ENCODE results near the gene ARL6IP1. TPM values are rescaled to one million over a fixed set of nuclear protein-coding genes. Genes with fewer than 3 reads are reported as not detected.

ARL6IP1 gene
- total and polyA plus RNA-seq, 2 of the 13 experiments (the other 11 are each of a cell fraction or from before 2014, with no cell fraction given), result 263 to 373 TPM

DNA sequence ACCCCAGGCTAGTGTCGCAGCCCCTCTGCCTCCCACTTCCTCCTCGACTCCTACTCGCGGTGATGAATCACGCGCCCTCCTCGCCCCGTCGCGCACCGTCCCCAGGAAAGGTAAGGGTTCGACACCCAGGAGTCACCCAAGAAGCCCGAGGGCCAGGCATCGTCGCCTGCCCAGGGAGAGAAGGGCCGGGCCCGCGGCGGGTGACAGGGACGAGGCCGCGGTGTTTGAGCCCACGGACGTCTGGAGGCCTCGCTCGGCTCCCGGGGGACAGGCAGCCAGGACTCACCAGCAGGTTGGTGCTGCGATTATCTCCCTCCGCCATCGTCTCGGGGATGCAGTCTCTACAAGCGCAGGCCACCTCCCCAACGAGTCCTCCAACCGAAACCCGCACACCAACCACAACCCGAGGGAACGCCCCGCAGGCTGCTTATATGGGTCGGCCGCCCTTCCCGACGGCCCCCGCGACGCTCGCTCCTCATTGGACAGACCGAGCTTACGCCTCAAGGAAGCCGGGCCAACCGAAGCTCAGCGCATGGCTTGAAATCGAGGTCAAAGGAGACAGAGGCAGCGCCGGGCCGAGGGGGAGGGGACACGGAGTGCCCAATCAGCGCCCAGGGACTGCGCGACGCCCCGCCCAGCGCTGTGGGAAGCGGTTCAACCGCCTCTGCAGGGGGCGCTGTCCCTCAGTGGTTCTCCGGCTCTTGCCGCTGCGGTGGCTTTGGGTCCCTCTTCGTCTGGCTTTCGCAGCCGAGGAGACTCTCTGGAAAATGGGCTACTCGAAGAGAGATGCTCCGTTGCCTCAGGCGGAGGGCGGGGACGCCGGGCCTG, at the start of gene ARL6IP1 (continued):
- TF ChIP-seq MLLT10 (CRISPR knock-in tag; IDR thresholded peaks at IDR 0.05) (peak; percentile 81; the same call in 1 of the 2 replicates), RFXANK (CRISPR knock-in tag; IDR thresholded peaks at IDR 0.05) (peak; percentile 96), NFIB (CRISPR knock-in tag; IDR thresholded peaks at IDR 0.05; ENCODE audit: borderline replicate concordance) (0 out of 2 replicates have a peak, but pooled peaks have one; percentile 82), CBX5 (CRISPR knock-in tag; IDR thresholded peaks at IDR 0.05; ENCODE audit: borderline replicate concordance) (peak; percentile 95; the same call in 1 of the 2 replicates), SSRP1 (CRISPR knock-in tag; IDR thresholded peaks at IDR 0.05) (peak; percentile 50; the same call in 1 of the 2 replicates), ZFP1 (CRISPR knock-in tag; IDR thresholded peaks at IDR 0.05) (peak; percentile 95)
- TF ChIP-seq, protein P1, sequence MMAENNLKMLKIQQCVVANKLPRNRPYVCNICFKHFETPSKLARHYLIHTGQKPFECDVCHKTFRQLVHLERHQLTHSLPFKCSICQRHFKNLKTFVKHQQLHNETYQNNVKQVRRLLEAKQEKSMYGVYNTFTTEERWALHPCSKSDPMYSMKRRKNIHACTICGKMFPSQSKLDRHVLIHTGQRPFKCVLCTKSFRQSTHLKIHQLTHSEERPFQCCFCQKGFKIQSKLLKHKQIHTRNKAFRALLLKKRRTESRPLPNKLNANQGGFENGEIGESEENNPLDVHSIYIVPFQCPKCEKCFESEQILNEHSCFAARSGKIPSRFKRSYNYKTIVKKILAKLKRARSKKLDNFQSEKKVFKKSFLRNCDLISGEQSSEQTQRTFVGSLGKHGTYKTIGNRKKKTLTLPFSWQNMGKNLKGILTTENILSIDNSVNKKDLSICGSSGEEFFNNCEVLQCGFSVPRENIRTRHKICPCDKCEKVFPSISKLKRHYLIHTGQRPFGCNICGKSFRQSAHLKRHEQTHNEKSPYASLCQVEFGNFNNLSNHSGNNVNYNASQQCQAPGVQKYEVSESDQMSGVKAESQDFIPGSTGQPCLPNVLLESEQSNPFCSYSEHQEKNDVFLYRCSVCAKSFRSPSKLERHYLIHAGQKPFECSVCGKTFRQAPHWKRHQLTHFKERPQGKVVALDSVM (CRISPR knock-in tag; IDR thresholded peaks at IDR 0.05), result peak; percentile 79
- TF ChIP-seq, protein P2, sequence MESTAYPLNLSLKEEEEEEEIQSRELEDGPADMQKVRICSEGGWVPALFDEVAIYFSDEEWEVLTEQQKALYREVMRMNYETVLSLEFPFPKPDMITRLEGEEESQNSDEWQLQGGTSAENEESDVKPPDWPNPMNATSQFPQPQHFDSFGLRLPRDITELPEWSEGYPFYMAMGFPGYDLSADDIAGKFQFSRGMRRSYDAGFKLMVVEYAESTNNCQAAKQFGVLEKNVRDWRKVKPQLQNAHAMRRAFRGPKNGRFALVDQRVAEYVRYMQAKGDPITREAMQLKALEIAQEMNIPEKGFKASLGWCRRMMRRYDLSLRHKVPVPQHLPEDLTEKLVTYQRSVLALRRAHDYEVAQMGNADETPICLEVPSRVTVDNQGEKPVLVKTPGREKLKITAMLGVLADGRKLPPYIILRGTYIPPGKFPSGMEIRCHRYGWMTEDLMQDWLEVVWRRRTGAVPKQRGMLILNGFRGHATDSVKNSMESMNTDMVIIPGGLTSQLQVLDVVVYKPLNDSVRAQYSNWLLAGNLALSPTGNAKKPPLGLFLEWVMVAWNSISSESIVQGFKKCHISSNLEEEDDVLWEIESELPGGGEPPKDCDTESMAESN (CRISPR knock-in tag; conservative IDR thresholded peaks at IDR 0.05), result peak; percentile 100
- TF ChIP-seq, protein P3, sequence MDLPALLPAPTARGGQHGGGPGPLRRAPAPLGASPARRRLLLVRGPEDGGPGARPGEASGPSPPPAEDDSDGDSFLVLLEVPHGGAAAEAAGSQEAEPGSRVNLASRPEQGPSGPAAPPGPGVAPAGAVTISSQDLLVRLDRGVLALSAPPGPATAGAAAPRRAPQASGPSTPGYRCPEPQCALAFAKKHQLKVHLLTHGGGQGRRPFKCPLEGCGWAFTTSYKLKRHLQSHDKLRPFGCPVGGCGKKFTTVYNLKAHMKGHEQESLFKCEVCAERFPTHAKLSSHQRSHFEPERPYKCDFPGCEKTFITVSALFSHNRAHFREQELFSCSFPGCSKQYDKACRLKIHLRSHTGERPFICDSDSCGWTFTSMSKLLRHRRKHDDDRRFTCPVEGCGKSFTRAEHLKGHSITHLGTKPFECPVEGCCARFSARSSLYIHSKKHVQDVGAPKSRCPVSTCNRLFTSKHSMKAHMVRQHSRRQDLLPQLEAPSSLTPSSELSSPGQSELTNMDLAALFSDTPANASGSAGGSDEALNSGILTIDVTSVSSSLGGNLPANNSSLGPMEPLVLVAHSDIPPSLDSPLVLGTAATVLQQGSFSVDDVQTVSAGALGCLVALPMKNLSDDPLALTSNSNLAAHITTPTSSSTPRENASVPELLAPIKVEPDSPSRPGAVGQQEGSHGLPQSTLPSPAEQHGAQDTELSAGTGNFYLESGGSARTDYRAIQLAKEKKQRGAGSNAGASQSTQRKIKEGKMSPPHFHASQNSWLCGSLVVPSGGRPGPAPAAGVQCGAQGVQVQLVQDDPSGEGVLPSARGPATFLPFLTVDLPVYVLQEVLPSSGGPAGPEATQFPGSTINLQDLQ (CRISPR knock-in tag; IDR thresholded peaks at IDR 0.05), result peak; percentile 94; the same call in 1 of the 2 replicates
- TF ChIP-seq, protein P4, sequence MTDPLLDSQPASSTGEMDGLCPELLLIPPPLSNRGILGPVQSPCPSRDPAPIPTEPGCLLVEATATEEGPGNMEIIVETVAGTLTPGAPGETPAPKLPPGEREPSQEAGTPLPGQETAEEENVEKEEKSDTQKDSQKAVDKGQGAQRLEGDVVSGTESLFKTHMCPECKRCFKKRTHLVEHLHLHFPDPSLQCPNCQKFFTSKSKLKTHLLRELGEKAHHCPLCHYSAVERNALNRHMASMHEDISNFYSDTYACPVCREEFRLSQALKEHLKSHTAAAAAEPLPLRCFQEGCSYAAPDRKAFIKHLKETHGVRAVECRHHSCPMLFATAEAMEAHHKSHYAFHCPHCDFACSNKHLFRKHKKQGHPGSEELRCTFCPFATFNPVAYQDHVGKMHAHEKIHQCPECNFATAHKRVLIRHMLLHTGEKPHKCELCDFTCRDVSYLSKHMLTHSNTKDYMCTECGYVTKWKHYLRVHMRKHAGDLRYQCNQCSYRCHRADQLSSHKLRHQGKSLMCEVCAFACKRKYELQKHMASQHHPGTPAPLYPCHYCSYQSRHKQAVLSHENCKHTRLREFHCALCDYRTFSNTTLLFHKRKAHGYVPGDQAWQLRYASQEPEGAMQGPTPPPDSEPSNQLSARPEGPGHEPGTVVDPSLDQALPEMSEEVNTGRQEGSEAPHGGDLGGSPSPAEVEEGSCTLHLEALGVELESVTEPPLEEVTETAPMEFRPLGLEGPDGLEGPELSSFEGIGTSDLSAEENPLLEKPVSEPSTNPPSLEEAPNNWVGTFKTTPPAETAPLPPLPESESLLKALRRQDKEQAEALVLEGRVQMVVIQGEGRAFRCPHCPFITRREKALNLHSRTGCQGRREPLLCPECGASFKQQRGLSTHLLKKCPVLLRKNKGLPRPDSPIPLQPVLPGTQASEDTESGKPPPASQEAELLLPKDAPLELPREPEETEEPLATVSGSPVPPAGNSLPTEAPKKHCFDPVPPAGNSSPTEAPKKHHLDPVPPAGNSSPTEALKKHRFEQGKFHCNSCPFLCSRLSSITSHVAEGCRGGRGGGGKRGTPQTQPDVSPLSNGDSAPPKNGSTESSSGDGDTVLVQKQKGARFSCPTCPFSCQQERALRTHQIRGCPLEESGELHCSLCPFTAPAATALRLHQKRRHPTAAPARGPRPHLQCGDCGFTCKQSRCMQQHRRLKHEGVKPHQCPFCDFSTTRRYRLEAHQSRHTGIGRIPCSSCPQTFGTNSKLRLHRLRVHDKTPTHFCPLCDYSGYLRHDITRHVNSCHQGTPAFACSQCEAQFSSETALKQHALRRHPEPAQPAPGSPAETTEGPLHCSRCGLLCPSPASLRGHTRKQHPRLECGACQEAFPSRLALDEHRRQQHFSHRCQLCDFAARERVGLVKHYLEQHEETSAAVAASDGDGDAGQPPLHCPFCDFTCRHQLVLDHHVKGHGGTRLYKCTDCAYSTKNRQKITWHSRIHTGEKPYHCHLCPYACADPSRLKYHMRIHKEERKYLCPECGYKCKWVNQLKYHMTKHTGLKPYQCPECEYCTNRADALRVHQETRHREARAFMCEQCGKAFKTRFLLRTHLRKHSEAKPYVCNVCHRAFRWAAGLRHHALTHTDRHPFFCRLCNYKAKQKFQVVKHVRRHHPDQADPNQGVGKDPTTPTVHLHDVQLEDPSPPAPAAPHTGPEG (CRISPR knock-in tag; IDR thresholded peaks at IDR 0.05), result peak; percentile 92
- TF ChIP-seq, protein P5, sequence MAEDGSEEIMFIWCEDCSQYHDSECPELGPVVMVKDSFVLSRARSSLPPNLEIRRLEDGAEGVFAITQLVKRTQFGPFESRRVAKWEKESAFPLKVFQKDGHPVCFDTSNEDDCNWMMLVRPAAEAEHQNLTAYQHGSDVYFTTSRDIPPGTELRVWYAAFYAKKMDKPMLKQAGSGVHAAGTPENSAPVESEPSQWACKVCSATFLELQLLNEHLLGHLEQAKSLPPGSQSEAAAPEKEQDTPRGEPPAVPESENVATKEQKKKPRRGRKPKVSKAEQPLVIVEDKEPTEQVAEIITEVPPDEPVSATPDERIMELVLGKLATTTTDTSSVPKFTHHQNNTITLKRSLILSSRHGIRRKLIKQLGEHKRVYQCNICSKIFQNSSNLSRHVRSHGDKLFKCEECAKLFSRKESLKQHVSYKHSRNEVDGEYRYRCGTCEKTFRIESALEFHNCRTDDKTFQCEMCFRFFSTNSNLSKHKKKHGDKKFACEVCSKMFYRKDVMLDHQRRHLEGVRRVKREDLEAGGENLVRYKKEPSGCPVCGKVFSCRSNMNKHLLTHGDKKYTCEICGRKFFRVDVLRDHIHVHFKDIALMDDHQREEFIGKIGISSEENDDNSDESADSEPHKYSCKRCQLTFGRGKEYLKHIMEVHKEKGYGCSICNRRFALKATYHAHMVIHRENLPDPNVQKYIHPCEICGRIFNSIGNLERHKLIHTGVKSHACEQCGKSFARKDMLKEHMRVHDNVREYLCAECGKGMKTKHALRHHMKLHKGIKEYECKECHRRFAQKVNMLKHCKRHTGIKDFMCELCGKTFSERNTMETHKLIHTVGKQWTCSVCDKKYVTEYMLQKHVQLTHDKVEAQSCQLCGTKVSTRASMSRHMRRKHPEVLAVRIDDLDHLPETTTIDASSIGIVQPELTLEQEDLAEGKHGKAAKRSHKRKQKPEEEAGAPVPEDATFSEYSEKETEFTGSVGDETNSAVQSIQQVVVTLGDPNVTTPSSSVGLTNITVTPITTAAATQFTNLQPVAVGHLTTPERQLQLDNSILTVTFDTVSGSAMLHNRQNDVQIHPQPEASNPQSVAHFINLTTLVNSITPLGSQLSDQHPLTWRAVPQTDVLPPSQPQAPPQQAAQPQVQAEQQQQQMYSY (CRISPR knock-in tag; IDR thresholded peaks at IDR 0.05), result no peak; the same call in none of the 2 replicates
